Measurements from ENCODE around the gene ST3GAL2. TPM values are rescaled to one million over a fixed set of nuclear protein-coding genes. Genes with fewer than 3 reads are reported as not detected.
A peak's percentile ranks its signal among the peaks of the same experiment; 100 is the strongest.

Gene ST3GAL2
- total RNA-seq, 1 experiment from 2014 or later: 45.9 TPM

GRCh38 chr16:70421473-70422311 is 17.2 kb downstream of the ST3GAL2 start:
- no peaks in the 10 kb centered on the region for H3K9me3 Mint-ChIP-seq
- H3K27ac Mint-ChIP-seq: peak overlapping the region; percentile 54 to 90 (median 62); a peak in 4 of 7 replicates

More at GRCh38 chr16:70421473-70422311, 17.2 kb downstream of the ST3GAL2 start:
- H3K27ac ChIP-seq (ENCODE audit: insufficient read length, low read depth, low read length): no peak overlapping the region
- no peak overlapping the region for H3K4ac ChIP-seq (ENCODE audit: low read depth, low read length)
- no peak for DNase-seq
- H2BK5ac ChIP-seq (ENCODE audit: insufficient read length, low read length): no peak overlapping the region
- no peaks in the 10 kb centered on the region for H4K20me1 ChIP-seq (ENCODE audit: control insufficient read depth, insufficient read depth, insufficient read length)
- H3K4me3 Mint-ChIP-seq: peak overlapping the region in 1 of 2 experiments; percentile 56; a peak in 2 of 5 replicates
- TF ChIP-seq CTCF (conservative IDR thresholded peaks at IDR 0.05): no peak
- H3K18ac ChIP-seq (ENCODE audit: insufficient read length, low read depth, low read length): no peak overlapping the region
- no peak overlapping the region for H3K56ac ChIP-seq (ENCODE audit: insufficient read length, low read depth, low read length)
- WGBS (ENCODE audit: extremely low coverage, insufficient read length, low lambda C conversion rate): no CpG with 5 or more reads among the region's 11 CpGs
- H3K9me3 ChIP-seq (ENCODE audit: control insufficient read depth, low read depth, low read length): no peaks in the 10 kb centered on the region
- no peak overlapping the region for H4K8ac ChIP-seq (replicated peaks; ENCODE audit: insufficient read length, low read depth, low read length)
- H3K23me2 ChIP-seq (ENCODE audit: insufficient read length, low read depth, low read length, poor library complexity, severe bottlenecking): no peaks in the 10 kb centered on the region
- no peak overlapping the region for H2BK12ac ChIP-seq (ENCODE audit: insufficient read length, low read depth, low read length)
- H3K4me1 Mint-ChIP-seq: peaks cover 54 to 58% of the 10 kb centered on the region in 2 experiments
- no peak overlapping the region for H3K9ac ChIP-seq (ENCODE audit: extremely low read depth, insufficient read length, low read length)
- no peak overlapping the region for H3K23ac ChIP-seq (ENCODE audit: insufficient read length, low read depth, low read length)
- H2BK120ac ChIP-seq (ENCODE audit: low read depth, low read length, poor library complexity, severe bottlenecking): no peak overlapping the region
- peaks cover 0 to 17% (median 5%) of the 10 kb centered on the region in 3 experiments; a peak in 4 of 7 replicates for H3K36me3 Mint-ChIP-seq (ENCODE audit: insufficient read depth in 1 of 3, low read depth in 3 of 3)
- H3K79me1 ChIP-seq (ENCODE audit: insufficient read depth, low read depth, low read length, poor library complexity, severe bottlenecking): peaks cover 2% of the 10 kb centered on the region
- H3K27me3 ChIP-seq (ENCODE audit: insufficient read depth, low read length): no peaks in the 10 kb centered on the region
- peaks cover 2% of the 10 kb centered on the region; the same call in 1 of the 2 replicates for H3K79me2 ChIP-seq (ENCODE audit: insufficient read depth, low read length)
- no peak overlapping the region for H3T11ph ChIP-seq (ENCODE audit: low read length)
- H2BK15ac ChIP-seq (ENCODE audit: low read depth, low read length): no peak overlapping the region
- no peak overlapping the region for H2BK20ac ChIP-seq (ENCODE audit: low read depth, low read length, poor library complexity, severe bottlenecking)
- no peak overlapping the region for H3K4me2 ChIP-seq (ENCODE audit: insufficient read depth, insufficient read length, low read length)
- no peaks in the 10 kb centered on the region for H3K27me3 Mint-ChIP-seq (ENCODE audit: low read depth)
- no peak overlapping the region for H3K14ac ChIP-seq (ENCODE audit: insufficient read depth, low read length)
- no peak overlapping the region for H4K91ac ChIP-seq (ENCODE audit: insufficient read length, low read depth, low read length)
- no peak overlapping the region for H4K5ac ChIP-seq (ENCODE audit: insufficient read length, low read depth, low read length)
- no peak overlapping the region for H2AK5ac ChIP-seq (ENCODE audit: insufficient read length, low read length)
- H2AFZ ChIP-seq (ENCODE audit: low read length): no peak overlapping the region
- H3K4me1 ChIP-seq (ENCODE audit: insufficient read depth, low read length): peaks cover 20% of the 10 kb centered on the region; the same call in 1 of the 2 replicates
